Psoas muscle (tissue), 8 donors: ENCODE results near the gene MAPKBP1. TPM values are rescaled to one million over a fixed set of nuclear protein-coding genes. Genes with fewer than 3 reads are reported as not detected.

Experiments
- ATAC-seq, 4 donors: fragments of 200-7000 bp; cut with Tn5 transposase; one replicate each; pipeline ENCODE4 v1.9.1; 2020; ENCODE audit warnings: moderate library complexity in 3 of 4, mild to moderate bottlenecking in 2 of 4
- DNase-seq, 2 donors: peaks; one replicate each; pipeline ENCODE4 v3.0.0-alpha.2; 2020
- H3K27ac ChIP-seq: fragments of 200-600 bp; one replicate; pipeline ENCODE4 v1.8.0; 2022
- H3K27me3 ChIP-seq, 3 donors: fragments of 200-600 bp in 1 of 3; one replicate each; pipeline versions ENCODE4 v1.6.1 to v1.8.0; 2013 to 2022; ENCODE audit warnings: low read length in 2 of 3, mild to moderate bottlenecking in 2 of 3, moderate library complexity in 1 of 3; ENCODE audit not compliant: insufficient read depth in 3 of 3
- H3K36me3 ChIP-seq, 2 donors: fragments of 200-600 bp in 1 of 2; one replicate each; pipeline versions ENCODE4 v1.6.1 to v1.8.0; 2013 to 2022; ENCODE audit warnings: low read depth in 1 of 2, mild to moderate bottlenecking in 1 of 2, moderate library complexity in 1 of 2; ENCODE audit not compliant: insufficient read depth in 1 of 2
- H3K4me1 ChIP-seq: fragments of 200-600 bp; one replicate; pipeline ENCODE4 v1.8.0; 2022
- H3K4me3 ChIP-seq: fragments of 200-600 bp; one replicate; pipeline ENCODE4 v1.8.0; 2022; ENCODE audit warnings: mild to moderate bottlenecking
- H3K9me3 ChIP-seq: fragments of 200-600 bp; one replicate; pipeline ENCODE4 v1.8.0; 2022
- WGBS, 3 donors: extraction: QIAGEN DNeasy Blood & Tissue Kit; methylation state at CpG; one replicate each; pipeline versions ENCODE4 v1.1.6 to v1.1.7; 2013; 5-methylcytosine and 5-hydroxymethylcytosine counted together
- intact Hi-C, 2 donors: fragments of 100-400 bp; cut with DNase I; formaldehyde crosslinking; loops; one replicate each; pipeline versions ENCODE4 v1.11.0 to v1.14.2; 2022
- polyA plus RNA-seq, 3 donors: library from polyadenylated mRNA; stranded (reverse); fragments of 200-250 nt; gene quantifications; one replicate each; pipeline ENCODE4 v1.2.3, GENCODE V29; 2013
- total RNA-seq, 4 donors: library from RNA; stranded (reverse); fragmentation: NEBNext Ultra II Directional in 2 of 4; extraction: Animal tissue kit (Norgen Biotek cat#: 25700) in 2 of 4; gene quantifications; one replicate each; pipeline versions ENCODE4 v1.2.1 to v1.2.4, GENCODE V29; 2021 to 2023
- TF ChIP-seq, protein P1 (sequence below): fragments of 200-600 bp; IDR thresholded peaks from one replicate; pipeline ENCODE4 v1.8.0; 2022; ENCODE audit warnings: antibody characterized with exemption
- donor health status: healthy with polysubstance abuse.
- donor health status: DM: no; HTN: no; CAD: no; lungs with moderate emphysema.
- donor health status: Bipolar disorder and iron deficiency.
- donor health status: healthy.
- donor health status: DM: yes; HTN: yes; CAD: no.
- donor health status: DM: no; HTN: no; CAD: no.
- donor health status: DM: no; HTN: no; CAD: no.
- donor health status: DM: yes; HTN: yes; CAD: no.

The MAPKBP1 gene
- total and polyA plus RNA-seq, 7 donors: 2.4 to 10.3 (median 7.1) TPM

GRCh38 chr15:41876689-41877088 lies 102.4 kb downstream of the MAPKBP1 start:
- Histone ChIP-seq H3K27ac (no peak overlapping the region), H3K4me3 (no peak overlapping the region), H3K27me3 (no peaks in the 10 kb centered on the region), H3K4me1 (peaks cover 8% of the 10 kb centered on the region), H3K9me3 (no peaks in the 10 kb centered on the region), H3K36me3 (no peaks in the 10 kb centered on the region)
- intact Hi-C loops: no loop called here
- no peak for DNase-seq
- TF ChIP-seq, protein P1, sequence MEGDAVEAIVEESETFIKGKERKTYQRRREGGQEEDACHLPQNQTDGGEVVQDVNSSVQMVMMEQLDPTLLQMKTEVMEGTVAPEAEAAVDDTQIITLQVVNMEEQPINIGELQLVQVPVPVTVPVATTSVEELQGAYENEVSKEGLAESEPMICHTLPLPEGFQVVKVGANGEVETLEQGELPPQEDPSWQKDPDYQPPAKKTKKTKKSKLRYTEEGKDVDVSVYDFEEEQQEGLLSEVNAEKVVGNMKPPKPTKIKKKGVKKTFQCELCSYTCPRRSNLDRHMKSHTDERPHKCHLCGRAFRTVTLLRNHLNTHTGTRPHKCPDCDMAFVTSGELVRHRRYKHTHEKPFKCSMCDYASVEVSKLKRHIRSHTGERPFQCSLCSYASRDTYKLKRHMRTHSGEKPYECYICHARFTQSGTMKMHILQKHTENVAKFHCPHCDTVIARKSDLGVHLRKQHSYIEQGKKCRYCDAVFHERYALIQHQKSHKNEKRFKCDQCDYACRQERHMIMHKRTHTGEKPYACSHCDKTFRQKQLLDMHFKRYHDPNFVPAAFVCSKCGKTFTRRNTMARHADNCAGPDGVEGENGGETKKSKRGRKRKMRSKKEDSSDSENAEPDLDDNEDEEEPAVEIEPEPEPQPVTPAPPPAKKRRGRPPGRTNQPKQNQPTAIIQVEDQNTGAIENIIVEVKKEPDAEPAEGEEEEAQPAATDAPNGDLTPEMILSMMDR: no peak
- no peak for ATAC-seq
- 67 to 74% (median 67%) methylated on average over 11 to 12 of the region's 12 CpGs for WGBS, 3 donors

Other genes starting within 250 kb of the MAPKBP1 start
- gene RPAP1, start 230.2 kb upstream of the MAPKBP1 start, total RNA-seq: 10 to 100 TPM; 36.9 to 43.7 (median 40.9) TPM
- gene RPAP1, start 230.2 kb upstream of the MAPKBP1 start, polyA plus RNA-seq: 10 to 100 TPM; 16.6 to 33.8 (median 31.7) TPM
- 1 to 10 TPM; 1.6 to 5.6 (median 2.4) TPM for gene TYRO3, start 215.3 kb upstream of the MAPKBP1 start, total RNA-seq
- gene TYRO3, start 215.3 kb upstream of the MAPKBP1 start, polyA plus RNA-seq: 1 to 10 TPM; 4.6 to 5.8 (median 4.8) TPM
- gene MGA, start 114.1 kb upstream of the MAPKBP1 start, total RNA-seq: 10 to 100 TPM; 13.1 to 25.8 (median 19.9) TPM
- 10 to 100 TPM in 1 of 3 donors, 1 to 10 TPM in 2; 2.6 to 10.5 (median 3.2) TPM for gene MGA, start 114.1 kb upstream of the MAPKBP1 start, polyA plus RNA-seq
- 1 to 10 TPM; 5.8 to 8.0 (median 6.7) TPM for gene JMJD7, start 53.6 kb downstream of the MAPKBP1 start, total RNA-seq
- 1 to 10 TPM; 4.4 to 6.4 (median 4.6) TPM for gene JMJD7, start 53.6 kb downstream of the MAPKBP1 start, polyA plus RNA-seq
- 1 to 10 TPM; 1.2 to 4.3 (median 1.7) TPM for gene PLA2G4B, start 64.4 kb downstream of the MAPKBP1 start, total RNA-seq
- gene PLA2G4B, start 64.4 kb downstream of the MAPKBP1 start, polyA plus RNA-seq: 1 to 10 TPM; 1.1 to 2.2 (median 1.4) TPM
- under 1 TPM; 0.15 to 0.47 (median 0.29) TPM for gene SPTBN5, start 119.6 kb downstream of the MAPKBP1 start, total RNA-seq
- gene SPTBN5, start 119.6 kb downstream of the MAPKBP1 start, polyA plus RNA-seq: under 1 TPM; 0.10 to 0.29 (median 0.13) TPM
- 1 to 10 TPM; 5.3 to 9.6 (median 6.3) TPM for gene EHD4, start 198.1 kb downstream of the MAPKBP1 start, total RNA-seq
- gene EHD4, start 198.1 kb downstream of the MAPKBP1 start, polyA plus RNA-seq: 1 to 10 TPM; 1.7 to 4.8 (median 2.2) TPM
- gene PLA2G4E, start 246.6 kb downstream of the MAPKBP1 start, total RNA-seq: under 1 TPM in 3 of 4 donors, not detected in 1; 0.08 to 0.34 (median 0.24) TPM
- gene PLA2G4E, start 246.6 kb downstream of the MAPKBP1 start, polyA plus RNA-seq: under 1 TPM in 2 of 3 donors, not detected in 1; 0.01 to 0.07 TPM